Omental fat pad (tissue), 4 donors: ENCODE results near the gene HDDC3. TPM values are rescaled to one million over a fixed set of nuclear protein-coding genes. Genes with fewer than 3 reads are reported as not detected.

ENCODE experiments used
- ATAC-seq: fragments of 150-250 bp; one replicate; pipeline ENCODE4 v1.9.1; 2016; ENCODE audit warnings: mild to moderate bottlenecking, moderate library complexity; ENCODE audit not compliant: low FRiP score
- DNase-seq: peaks from one replicate; pipeline ENCODE4 v3.0.0-alpha.2; 2019; ENCODE audit warnings: low spot score
- CTCF ChIP-seq, 3 donors: fragments of 450-650 bp; IDR thresholded peaks; one replicate each; pipeline ENCODE4 v1.5.1; 2016 to 2017; ENCODE audit warnings: antibody characterized with exemption in 3 of 3, mild to moderate bottlenecking in 3 of 3, moderate library complexity in 2 of 3
- total RNA-seq, 4 donors: library from RNA; depleted of rRNA; stranded (reverse); fragments of >200 nt; gene quantifications; one replicate each; pipeline ENCODE4 v1.1.0, GENCODE V29; 2016

Gene HDDC3
- total RNA-seq, 4 donors from 2014 or later = 11.2 to 27.3 (median 18.0) TPM

DNA sequence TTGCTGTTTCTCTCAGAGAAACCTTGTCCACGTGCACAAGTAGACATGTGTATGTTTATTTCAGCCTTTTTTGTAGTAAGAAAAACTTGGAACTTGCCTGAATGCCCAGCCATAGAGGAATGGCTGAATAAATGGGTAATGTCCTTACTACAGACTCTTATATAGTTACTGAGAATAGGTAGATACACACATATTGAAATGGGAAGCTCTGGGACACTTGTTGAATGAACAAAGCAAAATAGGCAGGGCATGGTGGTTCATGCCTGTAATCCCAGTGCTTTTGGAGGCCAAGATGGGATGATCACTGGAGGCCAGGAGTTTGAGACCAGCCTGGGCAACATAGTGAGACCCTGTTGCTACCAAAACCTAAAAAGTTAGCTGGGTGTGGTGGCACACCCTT, 4.5 kb upstream of the HDDC3 start:
- no peak for TF ChIP-seq CTCF (IDR thresholded peaks at IDR 0.05)
- DNase-seq = no peak
- no peak for ATAC-seq

- DNase-seq = peak; percentile 82
- ATAC-seq = peak; percentile 85
- TF ChIP-seq CTCF (IDR thresholded peaks at IDR 0.05) = no peak
Measured at GRCh38 chr15:90934949-90935751, 2.8 kb upstream of the HDDC3 start, which contains the start of gene UNC45A. Gene UNC45A, plus strand, starts transcription at chr15:90935285. Its CDS starts 40 bp downstream, at chr15:90935325.

- peak; percentile 57 for ATAC-seq
- peak in 2 of 3 donors; percentile 12 to 62 for TF ChIP-seq CTCF (IDR thresholded peaks at IDR 0.05)
- DNase-seq = peak; percentile 54
Measured at GRCh38 chr15:90934256-90934948, 2.1 kb upstream of the HDDC3 start.

- no peak for ATAC-seq
- no peak for TF ChIP-seq CTCF (IDR thresholded peaks at IDR 0.05)
- no peak for DNase-seq
Measured at GRCh38 chr15:90933301-90933700, 952 bp upstream of the HDDC3 start.

DNA sequence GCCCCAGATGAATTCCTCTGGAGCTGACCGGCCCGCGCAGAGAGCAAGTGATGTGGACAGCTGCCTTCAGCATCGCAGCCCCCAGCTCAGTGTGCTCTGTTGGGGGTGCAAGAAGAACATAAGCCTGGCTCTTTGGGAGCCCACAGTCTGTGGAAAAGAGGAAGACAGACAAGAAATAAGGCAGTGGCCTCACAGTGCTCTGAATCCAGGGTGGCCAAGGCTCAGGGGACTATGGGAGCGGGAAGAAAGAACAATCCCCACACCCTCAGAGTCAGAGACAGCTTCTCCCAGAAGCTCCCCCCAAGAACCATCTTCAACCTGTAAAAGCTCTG, 277 bp upstream of the HDDC3 start:
- DNase-seq = no peak
- TF ChIP-seq CTCF (IDR thresholded peaks at IDR 0.05) = no peak
- ATAC-seq = no peak

- no peak for ATAC-seq
- TF ChIP-seq CTCF (IDR thresholded peaks at IDR 0.05) = no peak
- no peak for DNase-seq
Measured at GRCh38 chr15:90931575-90931827, 848 bp downstream of the HDDC3 start.
